CD4-positive, alpha-beta T cell treated with Interferon alpha-2 for 1 hour (primary cell): ENCODE measurements around the gene KRT222.

Experiments used
- DNase-seq, 2 donors: peaks; one replicate each; pipeline ENCODE4 v3.0.0-alpha.2; 2020 to 2022

The KRT222 gene

DNA sequence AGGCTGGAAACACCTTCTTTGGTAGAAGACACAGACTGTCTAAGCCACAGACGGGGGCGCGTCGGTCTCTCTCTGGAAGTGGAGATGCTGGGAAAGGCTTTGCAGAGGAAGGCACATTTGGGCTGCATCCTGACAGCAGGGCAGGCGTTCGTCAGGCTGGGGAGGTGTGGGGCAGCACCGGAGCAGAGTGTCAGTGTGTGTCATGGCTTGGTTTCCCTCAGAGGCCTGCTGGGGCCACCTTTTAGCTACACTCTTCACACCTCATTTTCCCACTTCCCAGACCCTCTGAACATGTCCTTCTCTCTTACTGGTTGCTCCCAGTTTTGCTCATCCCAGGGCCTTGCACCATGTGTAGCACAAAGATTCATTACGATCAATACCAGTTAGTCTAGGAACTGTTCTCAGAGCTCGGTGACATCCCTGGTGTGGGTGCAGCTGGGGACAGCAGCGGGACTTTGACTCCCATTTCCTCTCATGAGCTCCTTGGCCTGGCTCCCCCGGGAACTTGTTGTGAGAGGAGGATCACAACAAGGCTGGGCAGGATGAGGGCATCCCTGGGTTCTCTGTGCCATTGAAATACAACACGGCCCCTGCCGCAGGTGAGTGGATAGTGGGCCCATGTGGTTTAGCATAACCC is 50.4 kb downstream of the KRT222 start:
- DNase-seq, result no peak

- DNase-seq, result no peak
Observed at GRCh38 chr17:40613467-40614154, 51.4 kb downstream of the KRT222 start.

DNA sequence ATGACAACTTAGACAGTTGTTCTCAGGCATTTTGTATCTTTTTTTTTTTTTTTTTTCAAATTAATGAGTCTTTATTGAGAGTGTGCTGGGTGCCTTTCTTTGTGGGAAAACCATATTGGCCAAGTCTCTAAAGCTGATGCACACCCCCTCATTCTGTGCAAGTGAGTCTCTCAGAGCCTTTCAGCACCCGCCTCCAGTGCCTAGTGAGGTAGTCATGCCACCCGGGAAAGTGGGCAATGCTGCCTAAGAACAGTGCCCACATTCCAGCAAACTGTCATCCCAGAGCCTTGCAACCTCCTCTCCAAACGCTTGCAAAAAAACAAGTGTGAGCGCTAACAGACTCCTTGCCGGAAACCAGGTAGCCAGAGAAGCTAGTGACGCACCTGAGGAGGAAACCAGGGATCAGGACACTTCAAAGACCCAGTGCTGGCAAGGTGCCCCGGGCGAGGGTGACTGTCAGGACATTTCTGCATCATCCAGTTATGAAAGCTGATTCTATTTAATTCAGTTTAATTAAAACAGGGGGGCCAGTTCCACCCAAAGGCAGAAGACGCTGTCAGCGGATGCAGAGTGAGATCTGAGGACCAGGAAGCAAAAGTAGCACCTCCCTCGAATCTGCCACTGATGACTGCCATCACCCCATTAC is 52.3 kb downstream of the KRT222 start:
- DNase-seq, result peak; percentile 80 to 85

DNA sequence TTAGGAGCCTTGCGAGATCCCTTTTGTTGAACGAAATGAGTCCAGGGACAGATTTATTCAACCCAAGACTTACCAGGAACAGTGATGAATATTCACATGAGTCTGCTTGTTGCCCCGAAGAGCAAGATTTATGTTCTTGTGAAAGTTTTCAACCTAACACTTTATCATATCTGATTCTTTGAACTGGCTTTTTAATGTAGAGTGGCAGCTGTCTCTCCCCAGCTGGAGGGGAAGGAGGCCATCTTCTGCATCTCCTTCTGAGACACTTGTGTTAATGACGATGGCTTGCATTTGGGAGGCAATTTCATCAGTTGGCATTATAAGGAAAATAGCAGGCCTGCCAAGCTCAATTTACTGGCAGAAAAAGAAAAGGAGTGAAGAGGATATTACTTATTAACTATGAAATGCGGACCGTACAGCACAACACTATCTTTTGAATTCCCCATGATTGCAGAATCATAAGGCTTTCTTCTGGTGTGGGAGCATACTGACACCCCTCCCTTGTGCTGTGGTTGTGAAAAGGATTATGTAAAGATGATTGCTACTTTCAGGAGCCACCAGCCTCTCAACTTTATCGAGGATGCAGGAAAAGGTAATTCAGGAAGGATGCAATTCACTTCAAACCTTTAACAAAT is 53.0 kb downstream of the KRT222 start:
- DNase-seq, result peak in 1 of 2 donors; percentile 23

- peak in 1 of 2 donors; percentile 40 for DNase-seq
Observed at GRCh38 chr17:40610359-40610758, 54.6 kb downstream of the KRT222 start.

GRCh38 chr17:40608061-40608581 is 56.9 kb downstream of the KRT222 start:
- DNase-seq, result peak; percentile 71 to 89

DNA sequence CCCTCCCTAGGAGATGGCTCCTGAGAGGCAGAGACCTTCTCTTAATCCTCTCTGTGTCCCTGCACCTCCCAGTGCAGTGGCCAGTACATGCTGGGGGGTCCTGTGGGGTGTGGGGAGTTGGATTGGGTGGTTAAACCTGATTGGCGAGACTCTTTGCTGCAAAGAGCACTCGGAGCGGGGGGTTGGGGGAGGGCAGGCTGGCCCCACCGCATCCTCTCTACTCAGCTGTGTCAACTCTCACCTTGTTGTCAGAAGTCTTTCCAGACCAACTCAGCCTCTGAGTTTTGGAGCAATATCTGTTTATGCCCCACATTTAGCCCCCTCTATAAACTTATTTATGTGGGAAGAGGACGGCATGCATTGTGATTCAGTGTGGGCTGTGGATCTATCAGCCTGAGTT is 57.3 kb downstream of the KRT222 start:
- DNase-seq, result peak; percentile 70 to 75

DNA sequence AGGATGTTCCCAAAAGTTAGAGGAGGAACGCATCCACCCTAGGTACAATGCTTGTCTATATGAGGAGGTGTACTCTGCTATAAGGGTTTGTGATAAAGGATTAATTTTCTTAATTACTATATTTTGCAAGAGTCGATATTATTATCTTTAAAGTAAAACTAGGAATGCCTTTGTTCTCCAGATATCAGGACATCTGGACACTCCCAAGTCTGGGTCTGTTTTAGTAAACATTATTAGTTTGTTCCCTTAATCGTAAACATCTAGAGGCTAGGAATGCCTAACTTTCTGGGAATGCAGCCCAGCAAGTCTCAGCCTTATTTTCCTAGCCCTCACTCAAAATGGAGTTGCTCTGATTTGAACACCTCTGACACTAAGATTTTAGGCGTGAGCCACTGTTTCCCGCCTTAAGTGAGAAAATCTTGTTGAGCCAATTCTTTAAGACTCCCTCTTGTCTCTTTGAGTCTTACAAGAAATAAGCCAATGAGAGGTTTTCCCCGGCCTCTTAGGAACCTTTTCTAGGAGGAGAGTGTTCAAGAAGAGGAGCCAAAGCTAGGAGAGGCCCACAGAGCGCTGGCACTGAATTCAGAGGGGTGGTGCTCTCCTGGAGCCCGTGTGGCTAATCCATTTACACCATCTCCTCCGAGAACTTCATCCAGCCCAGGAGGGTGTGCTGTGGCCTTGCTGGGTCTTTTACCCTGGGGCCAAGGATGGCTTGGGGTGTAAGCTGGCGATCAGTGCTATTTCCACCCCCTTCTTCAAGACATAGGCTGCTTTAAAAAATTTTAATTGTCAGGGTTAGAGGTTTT is 58.2 kb downstream of the KRT222 start:
- no peak for DNase-seq

DNA sequence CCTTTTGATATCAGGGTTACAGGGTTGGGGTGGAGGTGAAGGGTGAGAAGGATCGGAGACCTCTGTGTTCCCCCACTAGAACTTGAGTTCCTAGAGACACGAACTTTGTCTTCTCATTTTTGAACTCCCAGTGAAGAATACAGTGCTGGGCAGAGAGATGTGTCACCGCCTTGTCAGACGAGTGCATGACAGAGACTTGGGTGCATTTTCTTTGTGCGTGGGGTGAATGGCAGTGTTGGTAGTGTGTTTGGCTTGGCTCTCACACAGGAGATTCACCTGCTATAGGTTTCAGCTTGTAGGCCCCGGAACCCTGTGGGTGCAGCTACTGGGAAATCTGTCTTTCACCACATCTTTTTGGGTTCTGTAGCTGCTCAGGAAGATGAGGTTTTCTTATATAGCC is 59.7 kb downstream of the KRT222 start:
- peak; percentile 79 to 85 for DNase-seq
